Type B pancreatic cell (in vitro differentiated cells): ENCODE data around the gene TRUB2. TPM values are rescaled to one million over a fixed set of nuclear protein-coding genes. Genes with fewer than 3 reads are reported as not detected.

Experiments
- DNase-seq: peaks from one replicate; pipeline ENCODE4 v3.0.0; 2021; ENCODE audit warnings: mixed read lengths; ENCODE audit not compliant: unreplicated experiment; ENCODE audit errors: extremely low spot score
- H3K27ac Mint-ChIP-seq: 2 replicates; pipeline ENCODE4 v1.8.0; 2021; ENCODE audit warnings: mild to moderate bottlenecking, mixed read lengths
- H3K27me3 Mint-ChIP-seq: 2 replicates; pipeline ENCODE4 v1.8.0; 2021; ENCODE audit warnings: mixed read lengths
- H3K36me3 Mint-ChIP-seq: 2 replicates; pipeline ENCODE4 v1.8.0; 2021; ENCODE audit warnings: mixed read lengths
- H3K4me1 Mint-ChIP-seq: one replicate; pipeline ENCODE4 v1.8.0; 2021; ENCODE audit warnings: mixed read lengths; ENCODE audit not compliant: unreplicated experiment
- H3K4me3 Mint-ChIP-seq: 2 replicates; pipeline ENCODE4 v1.8.0; 2021; ENCODE audit warnings: mild to moderate bottlenecking, mixed read lengths
- H3K9me3 Mint-ChIP-seq: 2 replicates; pipeline ENCODE4 v1.8.0; 2021; ENCODE audit warnings: mixed read lengths
- CTCF ChIP-seq: fragments of 200-600 bp; sonication (generic); conservative IDR thresholded peaks from 2 replicates; pipeline ENCODE4 v1.5.0; 2021; ENCODE audit warnings: antibody characterized with exemption, mild to moderate bottlenecking
- total RNA-seq: library from RNA; stranded (reverse); gene quantifications from 2 replicates; pipeline ENCODE4 v1.2.1, GENCODE V29; 2021; ENCODE audit warnings: low replicate concordance

Gene TRUB2
- total RNA-seq, 1 donor from 2014 or later, result 40.4 TPM

- TF ChIP-seq CTCF, result no peak
- Mint-ChIP-seq H3K4me1 (peaks cover 11% of the 10 kb centered on the region), H3K36me3 (peaks cover 14% of the 10 kb centered on the region), H3K9me3 (no peaks in the 10 kb centered on the region), H3K4me3 (peak overlapping the region; percentile 39), H3K27me3 (no peaks in the 10 kb centered on the region), H3K27ac (peak overlapping the region; percentile 53)
- DNase-seq, result no peak
These were observed 51.1 kb downstream of the TRUB2 start for GRCh38 chr9:128271112-128271511.

GRCh38 chr9:128266868-128267590, 55.2 kb downstream of the TRUB2 start:
- no peaks in the 10 kb centered on the region for H3K9me3 Mint-ChIP-seq
- H3K27me3 Mint-ChIP-seq, result no peaks in the 10 kb centered on the region
- H3K4me3 Mint-ChIP-seq, result no peak overlapping the region
- no peaks in the 10 kb centered on the region for H3K4me1 Mint-ChIP-seq
- no peak for DNase-seq
- no peak overlapping the region for H3K27ac Mint-ChIP-seq
- H3K36me3 Mint-ChIP-seq, result peaks cover 25% of the 10 kb centered on the region
- TF ChIP-seq CTCF, result no peak

DNA sequence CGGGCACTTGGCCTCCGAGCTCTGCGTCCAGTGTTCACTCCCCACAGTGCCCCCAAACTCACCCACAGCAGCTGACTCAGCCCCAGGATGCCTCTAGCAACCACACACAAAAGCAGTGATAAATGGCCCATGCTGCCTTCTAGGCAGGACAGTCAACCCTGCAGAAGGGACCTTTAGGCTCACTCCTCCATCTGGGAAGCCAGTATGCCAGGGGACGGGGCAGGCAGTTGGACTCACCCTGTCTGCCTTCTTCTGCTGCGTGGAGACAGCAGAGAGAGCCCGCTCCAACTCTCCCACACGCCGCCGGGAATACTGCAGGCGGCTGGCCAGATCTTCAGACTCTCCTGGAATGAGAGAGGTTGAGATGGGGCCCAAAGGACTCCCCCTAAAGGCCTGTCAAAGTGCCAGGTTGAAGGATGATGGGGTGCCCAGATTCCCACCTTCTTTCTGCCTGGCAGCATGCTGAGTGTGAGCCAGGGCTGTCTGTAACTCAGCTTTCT, 56.8 kb downstream of the TRUB2 start:
- Mint-ChIP-seq H3K4me3 (no peak overlapping the region), H3K27me3 (no peaks in the 10 kb centered on the region), H3K27ac (no peak overlapping the region), H3K9me3 (no peaks in the 10 kb centered on the region), H3K4me1 (no peaks in the 10 kb centered on the region), H3K36me3 (peaks cover 32% of the 10 kb centered on the region)
- DNase-seq, result no peak
- no peak for TF ChIP-seq CTCF

GRCh38 chr9:128262687-128263086, 59.6 kb downstream of the TRUB2 start:
- Mint-ChIP-seq H3K9me3 (no peaks in the 10 kb centered on the region), H3K4me3 (no peak overlapping the region), H3K36me3 (peaks cover 26% of the 10 kb centered on the region), H3K4me1 (peaks cover under 1% of the 10 kb centered on the region), H3K27me3 (no peaks in the 10 kb centered on the region), H3K27ac (no peak overlapping the region)
- TF ChIP-seq CTCF, result no peak
- DNase-seq, result no peak

DNA sequence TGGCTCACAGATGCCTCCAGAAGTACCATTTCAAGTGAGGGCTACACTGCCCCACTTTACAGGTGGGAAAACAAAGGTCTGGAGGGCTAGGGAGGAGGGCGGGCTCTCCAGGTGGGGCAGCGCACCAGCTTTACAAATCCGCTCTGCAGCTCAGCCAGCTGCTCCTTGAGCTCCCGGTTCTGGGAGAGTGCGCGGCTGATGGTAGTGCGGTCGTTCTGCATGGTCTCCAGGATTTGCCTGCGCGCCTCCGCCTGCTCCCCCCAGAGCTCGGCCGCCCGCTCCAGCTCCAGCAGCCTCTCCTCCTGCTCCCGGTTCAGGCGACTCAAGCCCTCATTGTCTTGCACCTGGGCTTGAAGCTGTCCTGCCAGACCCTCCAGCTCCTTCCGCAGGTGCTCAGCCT, 61.9 kb downstream of the TRUB2 start:
- Mint-ChIP-seq H3K9me3 (no peaks in the 10 kb centered on the region), H3K36me3 (peaks cover 26% of the 10 kb centered on the region), H3K4me3 (no peak overlapping the region), H3K27ac (no peak overlapping the region), H3K4me1 (peaks cover 3% of the 10 kb centered on the region), H3K27me3 (no peaks in the 10 kb centered on the region)
- DNase-seq, result no peak
- no peak for TF ChIP-seq CTCF
